Neuron (in vitro differentiated cells): Measurements from ENCODE around the gene CARD6.
"Not testable (repeated sequence)": the region's sequence is repeated elsewhere in the genome, so short reads cannot be mapped to it uniquely, and the experiment has no call there.

Experiments used
- H2AFZ ChIP-seq: one replicate; pipeline ENCODE4 v1.6.1; 2013; ENCODE audit warnings: low read depth, mild to moderate bottlenecking, inconsistent platforms, low read length, moderate library complexity
- H3K27me3 ChIP-seq: one replicate; pipeline ENCODE4 v1.6.1; 2013; ENCODE audit warnings: low read length; ENCODE audit not compliant: insufficient read depth
- H3K36me3 ChIP-seq: one replicate; pipeline ENCODE4 v1.6.1; 2013; ENCODE audit warnings: low read length; ENCODE audit not compliant: insufficient read depth
- H3K4me1 ChIP-seq: one replicate; pipeline ENCODE4 v1.6.1; 2013; ENCODE audit warnings: low read length; ENCODE audit not compliant: insufficient read depth
- H3K4me3 ChIP-seq: 2 replicates; pipeline ENCODE4 v1.5.1; 2013; ENCODE audit warnings: mild to moderate bottlenecking, low read length, moderate library complexity
- H3K9me3 ChIP-seq: one replicate; pipeline ENCODE4 v1.6.1; 2013; ENCODE audit warnings: low read length

Gene CARD6

DNA sequence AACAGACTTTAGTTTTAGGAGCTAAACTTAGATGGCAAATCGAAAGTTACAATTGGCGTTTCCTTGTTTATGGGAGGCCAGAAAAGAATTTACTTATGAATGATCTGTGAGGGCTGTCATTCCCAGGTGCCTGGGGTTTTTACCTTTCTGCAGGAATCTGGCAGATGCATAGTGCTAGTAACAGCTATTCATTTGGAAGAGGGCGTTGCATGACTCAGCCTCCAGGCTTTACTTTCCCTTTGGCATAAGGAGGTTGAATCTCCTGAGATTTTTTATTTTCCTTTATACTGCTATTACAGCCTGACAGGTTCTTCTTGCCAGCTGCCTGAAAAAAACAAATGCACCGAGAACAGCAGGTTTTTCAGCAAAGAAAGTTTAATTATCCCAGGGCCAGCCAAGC lies 30.0 kb downstream of the CARD6 start:
- H3K9me3 ChIP-seq = no peaks in the 10 kb centered on the region
- H3K4me1 ChIP-seq = no peaks in the 10 kb centered on the region
- H3K4me3 ChIP-seq = no peak overlapping the region
- no peaks in the 10 kb centered on the region for H3K27me3 ChIP-seq
- H2AFZ ChIP-seq = no peak overlapping the region
- no peaks in the 10 kb centered on the region for H3K36me3 ChIP-seq

DNA sequence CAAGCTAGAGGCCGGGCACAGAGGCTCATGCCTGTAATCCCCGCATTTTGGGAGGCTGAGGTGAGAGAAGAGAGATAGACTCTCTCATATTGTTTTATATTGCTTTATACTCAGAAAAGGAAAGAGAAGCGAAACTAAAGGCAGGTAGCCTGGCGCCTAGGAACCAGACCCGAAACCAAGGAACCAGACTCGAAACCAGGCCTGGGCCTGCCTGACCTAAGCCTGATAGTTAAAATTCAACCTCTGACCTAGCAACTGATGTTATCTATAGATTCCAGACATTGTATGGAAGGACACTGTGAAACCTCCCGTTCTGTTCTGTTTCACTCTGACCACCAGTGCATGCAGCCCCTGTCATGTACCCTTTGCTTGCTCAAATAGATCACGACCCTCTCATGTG lies 31.1 kb downstream of the CARD6 start:
- not testable (repeated sequence) for H3K4me1 ChIP-seq, H3K27me3 ChIP-seq, H3K4me3 ChIP-seq, H2AFZ ChIP-seq, H3K9me3 ChIP-seq, H3K36me3 ChIP-seq

DNA sequence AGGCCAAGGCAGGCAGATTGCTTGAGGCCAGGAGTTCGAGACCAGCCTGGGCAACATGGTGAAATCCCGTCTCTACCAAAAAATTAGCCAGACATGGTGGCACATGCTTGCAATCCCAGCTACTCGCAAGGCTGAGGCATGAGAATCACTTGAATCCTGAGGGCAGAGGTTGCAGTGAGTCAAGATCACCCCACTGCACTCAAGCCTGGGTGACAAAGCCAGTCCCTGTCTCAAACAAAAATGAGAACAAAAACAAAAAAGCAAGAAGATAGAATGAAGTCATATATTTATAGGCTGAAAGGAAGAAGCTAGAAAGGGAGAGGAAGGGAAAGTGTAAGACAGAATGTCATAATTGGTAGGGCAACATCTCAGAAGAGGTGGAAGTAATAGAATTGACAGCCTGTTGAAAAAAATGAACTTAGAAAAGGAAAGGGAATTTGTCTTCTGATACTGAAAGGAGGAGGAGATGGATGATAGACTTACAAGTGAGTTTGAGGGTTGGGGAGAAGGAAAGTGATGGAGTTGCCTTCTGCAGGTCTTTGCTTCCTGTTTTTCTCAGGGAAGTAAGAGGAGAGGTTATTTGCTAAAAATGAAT lies 32.2 kb downstream of the CARD6 start:
- H3K9me3 ChIP-seq = no peaks in the 10 kb centered on the region
- no peaks in the 10 kb centered on the region for H3K27me3 ChIP-seq
- H3K4me1 ChIP-seq = no peaks in the 10 kb centered on the region
- H3K4me3 ChIP-seq = no peak overlapping the region
- no peaks in the 10 kb centered on the region for H3K36me3 ChIP-seq
- H2AFZ ChIP-seq = no peak overlapping the region

DNA sequence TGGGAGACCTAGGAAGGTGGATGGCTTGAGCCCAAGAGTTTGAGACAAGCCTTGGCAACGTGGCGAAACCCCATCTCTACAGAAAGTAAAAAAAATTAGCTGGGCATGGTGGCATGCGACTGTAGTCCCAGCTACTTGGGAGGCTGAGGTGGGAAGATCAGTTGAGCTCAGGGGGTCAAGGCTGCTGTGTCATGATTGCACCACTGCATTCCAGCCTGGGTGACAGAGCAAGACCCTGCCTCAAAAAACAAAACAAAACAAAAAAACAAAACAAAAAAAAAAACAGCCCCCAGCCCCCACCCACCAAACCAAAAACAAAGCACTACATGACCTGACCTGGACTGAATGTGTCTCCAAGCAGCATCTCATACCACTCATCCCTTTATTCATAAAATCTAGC lies 34.8 kb downstream of the CARD6 start:
- Histone ChIP-seq H3K4me1 (no peaks in the 10 kb centered on the region), H3K27me3 (no peaks in the 10 kb centered on the region), H3K9me3 (no peaks in the 10 kb centered on the region), H3K4me3 (no peak overlapping the region), H3K36me3 (no peaks in the 10 kb centered on the region), H2AFZ (no peak overlapping the region)

DNA sequence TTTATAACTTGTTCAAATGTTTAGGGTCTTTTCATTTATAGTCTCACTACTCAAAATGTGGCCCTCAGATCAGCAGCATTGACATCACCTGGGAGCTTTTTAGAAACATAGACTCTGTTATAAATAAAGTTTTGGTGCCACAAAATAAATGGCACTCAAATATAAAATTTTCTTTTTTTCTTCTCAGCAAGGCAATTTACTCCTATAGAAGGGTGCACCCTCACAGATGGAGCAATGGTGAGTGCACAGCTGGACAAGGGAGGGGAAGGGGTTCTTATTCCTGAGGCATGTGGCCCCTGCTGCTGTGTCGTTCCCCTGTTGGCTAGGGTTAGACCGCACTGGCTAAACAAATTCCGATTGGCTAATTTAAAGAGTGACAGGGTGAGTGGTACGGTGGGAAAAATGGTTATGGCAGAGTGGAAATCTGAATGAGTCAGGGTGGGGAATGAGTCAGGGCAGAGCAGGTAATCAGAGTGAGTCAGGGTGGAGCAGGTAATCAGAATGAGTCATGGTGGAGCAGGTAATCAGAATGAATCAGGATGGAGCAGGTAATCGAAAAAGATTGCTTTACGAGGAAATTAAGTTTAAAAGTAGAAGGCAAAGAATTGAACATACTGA lies 36.3 kb downstream of the CARD6 start:
- no peaks in the 10 kb centered on the region for H3K9me3 ChIP-seq
- H2AFZ ChIP-seq = no peak overlapping the region
- H3K27me3 ChIP-seq = no peaks in the 10 kb centered on the region
- H3K36me3 ChIP-seq = no peaks in the 10 kb centered on the region
- H3K4me1 ChIP-seq = no peaks in the 10 kb centered on the region
- H3K4me3 ChIP-seq = no peak overlapping the region

DNA sequence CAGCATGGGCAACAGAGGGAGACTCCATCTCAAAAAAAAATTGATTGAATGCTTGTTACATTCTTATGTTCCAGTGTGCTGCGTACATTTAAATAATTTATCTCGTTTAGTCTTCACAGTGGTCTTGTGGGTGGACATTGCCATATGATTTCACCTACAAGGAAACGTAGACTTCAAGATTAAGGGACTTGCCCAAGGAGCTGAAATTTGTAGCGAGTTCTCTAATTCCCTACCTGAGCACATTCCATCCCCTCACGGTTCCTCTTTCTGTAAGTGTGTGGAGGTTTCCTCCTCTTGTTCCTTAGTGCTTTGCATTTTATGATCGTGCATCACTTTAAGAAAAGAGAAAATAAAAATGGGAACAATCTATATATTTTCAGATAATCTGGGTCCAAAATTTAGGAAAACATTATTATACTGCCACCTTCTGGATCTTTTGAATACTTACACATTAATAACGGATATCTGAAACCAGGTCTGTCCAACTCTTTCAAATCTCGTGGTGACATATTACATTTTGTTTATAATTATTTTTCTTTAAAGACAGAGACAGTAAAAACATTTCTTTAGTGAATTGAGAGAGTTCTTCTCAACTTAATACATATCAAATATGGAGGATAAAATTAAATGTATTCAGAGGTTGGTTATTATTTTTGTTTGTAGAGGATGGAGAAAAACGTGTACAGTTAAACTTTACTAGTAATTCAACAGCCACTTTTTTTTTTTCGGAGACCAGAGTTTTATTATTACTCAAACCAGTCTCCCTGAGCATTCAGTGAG lies 38.2 kb downstream of the CARD6 start:
- H3K36me3 ChIP-seq = no peaks in the 10 kb centered on the region
- no peak overlapping the region for H3K4me3 ChIP-seq
- no peaks in the 10 kb centered on the region for H3K27me3 ChIP-seq
- no peaks in the 10 kb centered on the region for H3K9me3 ChIP-seq
- H2AFZ ChIP-seq = no peak overlapping the region
- H3K4me1 ChIP-seq = no peaks in the 10 kb centered on the region

DNA sequence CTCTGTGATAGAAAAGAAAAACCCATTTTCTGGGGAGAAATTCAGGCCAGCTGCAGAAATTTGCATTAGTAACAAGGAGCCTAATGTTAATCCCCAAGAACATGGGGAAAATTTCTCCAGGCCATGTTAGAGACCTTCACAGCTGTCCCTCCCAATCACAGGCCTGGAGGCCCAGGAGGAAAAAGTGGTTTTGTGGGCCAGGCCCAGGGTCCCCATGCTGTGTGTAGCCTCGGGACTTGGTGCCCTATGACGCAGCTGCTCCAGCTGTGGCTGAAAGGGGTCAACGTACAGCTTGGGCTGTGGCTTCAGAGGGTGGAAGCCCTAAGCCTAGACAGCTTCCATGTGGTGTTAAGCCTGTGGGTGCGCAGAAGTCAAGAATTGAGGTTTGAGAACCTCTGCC lies 41.1 kb downstream of the CARD6 start:
- H3K4me3 ChIP-seq = no peak overlapping the region
- no peaks in the 10 kb centered on the region for H3K4me1 ChIP-seq
- no peaks in the 10 kb centered on the region for H3K36me3 ChIP-seq
- no peaks in the 10 kb centered on the region for H3K27me3 ChIP-seq
- no peaks in the 10 kb centered on the region for H3K9me3 ChIP-seq
- no peak overlapping the region for H2AFZ ChIP-seq

DNA sequence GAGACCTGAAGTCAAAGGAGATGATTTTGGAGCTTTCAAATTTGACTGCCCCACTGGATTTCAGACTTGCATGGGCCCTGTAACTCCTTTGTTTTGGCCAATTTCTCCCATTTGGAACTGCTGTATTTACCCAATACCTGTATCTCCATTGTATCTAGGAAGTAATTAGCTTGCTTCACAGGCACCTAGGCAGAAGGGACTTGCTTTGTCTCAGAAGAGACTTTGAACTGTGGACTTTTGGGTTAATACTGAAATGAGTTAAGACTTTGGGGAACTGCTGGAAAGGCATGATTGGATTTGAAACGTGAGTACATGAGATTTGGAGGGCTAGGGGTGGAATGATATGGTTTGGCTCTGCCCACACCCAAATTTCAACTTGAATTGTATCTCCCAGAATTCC lies 41.9 kb downstream of the CARD6 start:
- H2AFZ ChIP-seq, H3K4me3 ChIP-seq, H3K36me3 ChIP-seq, H3K4me1 ChIP-seq, H3K27me3 ChIP-seq, H3K9me3 ChIP-seq: not testable (repeated sequence)

DNA sequence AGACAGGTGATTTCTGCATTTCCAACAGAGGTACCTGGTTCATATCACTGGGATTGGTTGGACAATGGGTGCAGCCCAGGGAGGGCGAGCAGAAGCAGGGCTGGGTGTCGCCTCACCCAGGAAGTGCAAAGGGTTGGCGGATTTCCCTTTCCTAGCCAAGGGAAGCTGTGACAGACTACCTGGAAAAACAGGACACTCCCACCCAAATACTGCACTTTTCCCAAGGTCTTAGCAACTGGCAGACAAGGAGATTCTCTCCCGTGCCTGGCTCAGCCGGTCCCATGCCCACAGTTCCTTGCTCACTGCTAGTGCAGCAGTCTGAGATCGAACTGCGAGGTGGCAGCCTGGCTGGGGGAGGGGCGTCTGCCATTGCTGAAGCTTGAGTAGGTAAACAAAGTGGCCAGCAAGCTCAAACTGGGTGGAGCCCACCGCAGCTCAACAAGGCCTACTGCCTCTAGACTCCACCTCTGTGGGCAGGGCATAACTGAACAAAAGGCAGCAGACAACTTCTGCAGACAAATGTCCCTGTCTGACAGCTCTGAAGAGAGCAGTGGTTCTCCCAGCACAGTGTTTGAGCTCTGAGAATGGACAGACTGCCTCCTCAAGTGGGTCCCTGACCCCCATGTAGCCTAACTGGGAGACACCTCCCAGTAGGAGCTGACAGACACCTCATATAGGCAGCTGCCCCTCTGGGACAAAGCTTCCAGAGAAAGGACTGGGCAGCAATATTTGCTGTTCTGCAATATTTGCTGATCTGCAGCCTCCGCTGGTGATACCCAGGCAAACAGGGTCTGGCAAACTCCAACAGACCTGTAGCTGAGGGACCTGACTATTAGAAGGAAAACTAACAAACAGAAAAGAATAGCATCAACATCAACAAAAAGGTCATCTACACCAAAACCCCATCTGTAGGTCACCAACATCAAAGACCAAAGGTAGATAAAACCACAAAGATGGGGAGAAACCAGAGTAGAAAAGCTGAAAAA lies 54.6 kb downstream of the CARD6 start:
- H3K9me3 ChIP-seq, H2AFZ ChIP-seq, H3K4me3 ChIP-seq, H3K4me1 ChIP-seq, H3K36me3 ChIP-seq, H3K27me3 ChIP-seq: not testable (repeated sequence)

DNA sequence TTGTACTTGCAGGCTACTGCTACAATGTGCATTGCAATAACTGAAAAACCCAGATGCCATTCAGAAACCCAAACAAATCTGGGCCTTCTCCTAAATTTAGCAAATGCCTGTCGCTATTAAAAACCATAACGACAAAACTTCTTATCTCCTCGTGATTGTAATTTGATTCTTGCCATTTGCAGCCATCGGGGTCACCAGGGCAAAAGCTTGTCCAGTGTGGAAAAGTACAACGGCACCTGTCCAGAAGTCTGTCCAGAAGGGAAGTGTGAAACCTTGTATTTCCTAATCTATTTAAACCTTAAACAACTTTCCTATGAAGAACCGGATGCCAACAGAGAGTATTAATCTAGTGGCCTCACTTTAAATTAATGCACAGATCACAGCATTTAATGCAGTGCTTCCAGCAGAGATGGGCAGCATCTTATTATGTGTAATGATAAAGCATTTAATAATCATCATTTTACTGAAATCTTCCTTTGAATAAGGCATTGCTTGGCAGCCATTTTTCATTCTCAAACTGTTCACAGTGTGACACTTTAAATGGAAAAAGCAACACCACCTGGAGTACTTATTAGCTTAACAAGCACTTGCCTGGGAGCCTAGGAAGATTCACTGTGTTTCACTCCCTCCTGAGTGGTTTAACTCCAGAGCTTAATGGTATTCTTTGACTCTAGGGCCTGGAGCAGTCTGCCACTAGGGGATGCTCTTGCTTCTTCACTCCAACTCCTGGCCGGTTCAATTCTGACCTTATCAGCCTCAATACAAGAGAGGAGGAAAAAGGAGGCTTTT lies 63.2 kb downstream of the CARD6 start:
- Histone ChIP-seq H3K4me1 (no peaks in the 10 kb centered on the region), H3K9me3 (no peaks in the 10 kb centered on the region), H3K36me3 (no peaks in the 10 kb centered on the region), H3K4me3 (no peak overlapping the region), H2AFZ (no peak overlapping the region), H3K27me3 (no peaks in the 10 kb centered on the region)

DNA sequence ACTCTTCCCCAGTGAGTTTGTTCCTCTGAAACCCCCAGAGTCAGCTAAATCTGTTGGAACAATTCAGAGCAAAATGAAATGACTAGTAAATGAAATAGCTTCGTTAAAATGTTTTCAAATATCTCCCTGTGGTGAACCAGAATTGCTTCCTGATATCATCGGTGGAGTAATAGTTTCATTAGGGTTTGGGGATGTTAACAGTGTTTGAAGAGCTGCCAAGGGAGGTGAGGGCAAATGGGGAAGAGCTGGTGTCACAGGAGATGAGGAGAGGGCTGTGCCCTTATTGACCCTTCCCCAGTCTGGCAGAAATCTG lies 63.8 kb downstream of the CARD6 start:
- H3K4me1 ChIP-seq = no peaks in the 10 kb centered on the region
- no peaks in the 10 kb centered on the region for H3K36me3 ChIP-seq
- no peaks in the 10 kb centered on the region for H3K9me3 ChIP-seq
- no peaks in the 10 kb centered on the region for H3K27me3 ChIP-seq
- no peak overlapping the region for H3K4me3 ChIP-seq
- no peak overlapping the region for H2AFZ ChIP-seq

DNA sequence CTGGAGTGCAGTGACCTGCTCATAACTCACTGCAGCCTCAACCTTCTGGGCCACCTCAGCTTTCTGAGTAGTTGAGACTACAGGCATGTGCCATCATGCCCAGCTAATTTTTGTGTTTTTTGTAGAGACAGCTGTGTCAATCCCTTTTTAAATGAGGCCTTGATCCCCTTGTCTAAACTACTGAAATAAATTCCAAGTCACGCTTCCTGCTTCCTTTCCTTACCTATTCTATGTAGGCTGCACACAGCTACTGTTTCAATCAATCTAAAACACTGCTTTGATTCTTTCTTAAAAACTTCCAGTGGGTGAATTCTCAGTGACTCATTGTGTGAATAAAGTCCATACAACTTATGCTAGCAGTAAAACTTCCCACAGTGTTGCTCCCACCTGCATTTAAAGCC lies 65.2 kb downstream of the CARD6 start:
- Histone ChIP-seq H3K36me3 (no peaks in the 10 kb centered on the region), H3K27me3 (no peaks in the 10 kb centered on the region), H3K9me3 (no peaks in the 10 kb centered on the region), H3K4me1 (no peaks in the 10 kb centered on the region), H2AFZ (no peak overlapping the region), H3K4me3 (no peak overlapping the region)
